ENCODE results near the gene MYBBP1A. TPM values are rescaled to one million over a fixed set of nuclear protein-coding genes. Genes with fewer than 3 reads are reported as not detected.
A peak's percentile ranks its signal among the peaks of the same experiment; 100 is the strongest.

The MYBBP1A gene
- total and polyA plus RNA-seq, 2 of the 13 experiments (the other 11 are each of a cell fraction or from before 2014, with no cell fraction given), result 18.6 to 54.8 TPM

- TF ChIP-seq ZNF556 (CRISPR knock-in tag; IDR thresholded peaks at IDR 0.05; ENCODE audit: borderline replicate concordance), result peak; percentile 34; the same call in 1 of the 2 replicates
- peak; percentile 75 for TF ChIP-seq RBFOX2 (IDR thresholded peaks at IDR 0.05; ENCODE audit: low read depth, low read length)
- peak; percentile 84; the same call in 1 of the 2 replicates for TF ChIP-seq HNRNPL (IDR thresholded peaks at IDR 0.05; ENCODE audit: low read depth, low read length)
- TF ChIP-seq ZNF710 (CRISPR knock-in tag; IDR thresholded peaks at IDR 0.05; ENCODE audit: borderline replicate concordance), result no peak; the same call in 1 of the 2 replicates
- TF ChIP-seq ZNF761 (CRISPR knock-in tag; conservative IDR thresholded peaks at IDR 0.05), result 0 out of 2 replicates have a peak, but pooled peaks have one; percentile 52
- TF ChIP-seq ZNF263 (CRISPR knock-in tag; IDR thresholded peaks at IDR 0.05), result peak; percentile 66
- TF ChIP-seq POLR2A (IDR thresholded peaks at IDR 0.05; ENCODE audit: insufficient read depth in 1 of 2, low read depth in 2 of 2, low read length in 2 of 2), result peak in 1 of 2 experiments; percentile 31; a peak in 1 of 4 replicates
- peak; percentile 71 for TF ChIP-seq ZFY (CRISPR knock-in tag; IDR thresholded peaks at IDR 0.05)
- peak; percentile 63; the same call in 1 of the 2 replicates for TF ChIP-seq POLR2G (IDR thresholded peaks at IDR 0.05; ENCODE audit: low read depth, low read length)
- TF ChIP-seq ZNF605 (CRISPR knock-in tag; IDR thresholded peaks at IDR 0.05), result no peak
- peak; percentile 74; the same call in 1 of the 2 replicates for TF ChIP-seq NRL (CRISPR knock-in tag; IDR thresholded peaks at IDR 0.05; ENCODE audit: borderline replicate concordance)
- TF ChIP-seq PAXIP1 (CRISPR knock-in tag; conservative IDR thresholded peaks at IDR 0.05), result peak; percentile 45; the same call in 1 of the 2 replicates
- no peak for TF ChIP-seq ZBED4 (CRISPR knock-in tag; IDR thresholded peaks at IDR 0.05; ENCODE audit: borderline replicate concordance)
- TF ChIP-seq STAT6 (CRISPR knock-in tag; IDR thresholded peaks at IDR 0.05; ENCODE audit: borderline replicate concordance), result no peak
- TF ChIP-seq HNRNPH1 (optimal IDR thresholded peaks at IDR 0.05; ENCODE audit: low read depth, low read length), result no peak
- TF ChIP-seq ZNF775 (CRISPR knock-in tag; IDR thresholded peaks at IDR 0.05; ENCODE audit: borderline replicate concordance), result no peak
- 0 out of 2 replicates have a peak, but pooled peaks have one; percentile 18 for TF ChIP-seq ERF (CRISPR knock-in tag; IDR thresholded peaks at IDR 0.05)
These were observed 21.6 kb upstream of the MYBBP1A start (continued) for GRCh38 chr17:4576729-4577322.
